ENCODE measurements around the gene GNG7. TPM values are rescaled to one million over a fixed set of nuclear protein-coding genes. Genes with fewer than 3 reads are reported as not detected.
"Not testable (repeated sequence)": the region's sequence is repeated elsewhere in the genome, so short reads cannot be mapped to it uniquely, and the experiment has no call there.

Gene GNG7
- total RNA-seq, 2 experiments from 2014 or later = 1.1 to 1.2 TPM

DNA sequence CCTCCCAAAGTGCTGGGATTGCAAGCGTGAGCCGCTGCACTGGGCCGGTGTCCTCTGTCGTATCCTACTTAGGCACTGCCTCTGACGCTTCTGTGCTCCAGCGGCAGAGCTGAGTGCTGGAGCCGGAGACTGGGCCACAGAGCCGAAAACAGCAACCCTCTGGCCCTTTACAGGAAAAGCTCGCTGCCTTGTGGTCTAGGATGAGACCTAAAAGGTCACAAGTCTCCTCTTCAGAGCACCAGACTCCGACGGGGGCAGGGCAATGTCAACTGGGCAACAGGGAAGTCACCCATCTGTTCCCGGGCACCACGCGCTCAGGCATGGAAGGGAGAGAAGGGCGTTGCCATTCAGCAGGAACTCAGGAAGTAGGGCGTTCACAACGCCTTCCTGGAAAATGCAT is 134.9 kb downstream of the GNG7 start:
- no peaks in the 10 kb centered on the region for H3K36me3 Mint-ChIP-seq (ENCODE audit: low read depth)
- intact Hi-C loops (cut with DNase I, micrococcal nuclease) = no loop called here
- H3K9me3 Mint-ChIP-seq (ENCODE audit: low read depth) = peaks cover 6% of the 10 kb centered on the region
- H3K4me1 Mint-ChIP-seq = peaks cover 9% of the 10 kb centered on the region
- no peak overlapping the region for H3K4me3 Mint-ChIP-seq
- H3K27ac Mint-ChIP-seq = no peak overlapping the region
- H3K27me3 Mint-ChIP-seq = no peaks in the 10 kb centered on the region
- DNase-seq (no peak), ATAC-seq (no peak)
- ChIA-PET POLR2A (no interaction called here), CTCF (interaction anchor here (0.6 kb wide), 2 partner anchors 13 to 282 kb away, joined by 3 read pairs; no protein-coding TSS in a partner anchor)

DNA sequence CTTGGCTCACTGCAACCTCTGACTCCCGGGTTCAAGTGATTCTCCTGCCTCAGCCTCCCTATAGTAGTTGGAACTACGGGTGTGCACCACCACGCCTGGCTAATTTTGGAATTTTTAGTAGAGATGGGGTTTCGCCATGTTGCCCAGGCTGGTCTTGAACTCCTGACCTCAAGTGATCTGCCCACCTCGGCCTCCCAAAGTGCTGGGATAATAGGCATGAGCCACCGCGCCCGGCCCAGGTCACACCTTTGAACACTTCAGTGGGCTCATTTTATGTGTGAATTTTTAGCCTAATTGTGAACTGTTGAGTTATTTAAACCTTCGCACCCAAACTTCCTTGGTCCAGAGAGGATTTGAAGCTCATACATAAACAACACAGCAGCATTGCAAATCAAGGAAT is 138.9 kb downstream of the GNG7 start:
- POLR2A ChIA-PET; H3K9me3 Mint-ChIP-seq (ENCODE audit: low read depth); DNase-seq; H3K27ac Mint-ChIP-seq; CTCF ChIA-PET; H3K4me3 Mint-ChIP-seq; H3K36me3 Mint-ChIP-seq (ENCODE audit: low read depth); ATAC-seq; H3K27me3 Mint-ChIP-seq: not testable (repeated sequence)
- peaks cover 26% of the 10 kb centered on the region for H3K4me1 Mint-ChIP-seq
- intact Hi-C loops (cut with DNase I, micrococcal nuclease) = loop anchor here (2.0 to 5.0 kb wide), 2 partner anchors 35 to 49 kb away; no protein-coding TSS in a partner anchor

DNA sequence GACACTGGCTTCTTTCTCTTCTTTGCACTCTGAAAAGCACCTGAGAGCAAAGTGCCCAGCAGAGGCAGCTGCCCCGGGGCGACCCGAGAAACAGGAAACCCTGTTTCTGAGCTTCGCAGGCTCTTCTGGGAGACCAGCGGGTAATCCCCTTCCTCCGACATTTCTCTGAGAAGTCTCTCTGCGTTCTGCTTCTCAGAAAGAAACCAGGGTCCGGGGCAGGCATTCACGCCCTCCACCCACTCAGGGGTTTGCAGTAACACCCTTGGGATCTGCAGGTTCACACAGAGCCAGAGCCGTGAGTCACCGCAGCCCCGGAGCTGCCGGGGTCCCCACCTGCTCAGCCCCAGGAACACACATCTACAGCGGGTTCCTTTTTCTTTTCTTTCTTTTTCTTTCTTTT is 140.6 kb downstream of the GNG7 start:
- Mint-ChIP-seq H3K4me3 (peak overlapping the region; percentile 69), H3K9me3 (ENCODE audit: low read depth) (no peaks in the 10 kb centered on the region), H3K27ac (peak overlapping the region; percentile 85), H3K36me3 (ENCODE audit: low read depth) (no peaks in the 10 kb centered on the region), H3K4me1 (peaks cover 23% of the 10 kb centered on the region), H3K27me3 (peaks cover 2% of the 10 kb centered on the region)
- intact Hi-C loops (cut with DNase I, micrococcal nuclease) = loop anchor here (1.0 to 5.0 kb wide), 3 partner anchors 9 to 50 kb away; no protein-coding TSS in a partner anchor
- DNase-seq = peak; percentile 88
- CTCF ChIA-PET = interaction anchor here (0.6 to 1.7 kb wide), 7 partner anchors 9 to 1334 kb away, joined by 3 to 7 read pairs (median 4); no protein-coding TSS in a partner anchor
- peak; percentile 92 for ATAC-seq
- POLR2A ChIA-PET = interaction anchor here (0.6 to 1.5 kb wide), 3 partner anchors 9 to 108 kb away, joined by 6 to 13 read pairs (median 11); partner anchors contain the start of gene GADD45B

DNA sequence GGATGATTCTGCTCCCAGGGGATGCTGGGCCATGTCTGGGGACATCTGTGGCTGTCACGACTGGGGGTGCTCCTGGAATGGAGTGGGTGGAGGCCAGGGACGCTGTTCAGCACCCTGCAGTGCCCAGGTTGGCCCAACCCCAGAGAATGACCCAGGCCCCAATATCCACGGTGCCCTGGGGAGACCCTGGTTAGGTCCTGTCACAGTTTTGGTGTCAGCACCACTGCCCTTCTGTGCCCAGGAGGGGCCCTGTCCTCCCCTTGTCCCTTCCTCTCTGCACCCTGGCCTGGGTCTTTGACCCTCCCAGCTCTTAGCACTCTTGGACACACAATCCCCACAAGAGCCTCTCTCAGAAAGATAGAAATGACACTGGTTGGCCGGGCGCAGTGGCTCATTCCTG is 141.3 kb downstream of the GNG7 start:
- intact Hi-C loops (cut with DNase I, micrococcal nuclease) = loop anchor here in 1 of 2 experiments (5.0 kb wide), 1 partner anchor 51 kb away; no protein-coding TSS in a partner anchor
- Mint-ChIP-seq H3K36me3 (ENCODE audit: low read depth) (no peaks in the 10 kb centered on the region), H3K4me1 (peaks cover 24% of the 10 kb centered on the region), H3K27ac (peak overlapping the region; percentile 85), H3K9me3 (ENCODE audit: low read depth) (no peaks in the 10 kb centered on the region), H3K27me3 (peaks cover 3% of the 10 kb centered on the region), H3K4me3 (peak overlapping the region; percentile 69)
- no peak for ATAC-seq
- no peak for DNase-seq
- ChIA-PET CTCF (interaction anchor here (0.6 to 1.7 kb wide), 7 partner anchors 8 to 76 kb away, joined by 3 to 7 read pairs (median 4); no protein-coding TSS in a partner anchor), POLR2A (interaction anchor here (1.3 to 1.5 kb wide), 2 partner anchors 8 to 85 kb away, joined by 11 to 13 read pairs; partner anchors contain the start of gene GADD45B)

DNA sequence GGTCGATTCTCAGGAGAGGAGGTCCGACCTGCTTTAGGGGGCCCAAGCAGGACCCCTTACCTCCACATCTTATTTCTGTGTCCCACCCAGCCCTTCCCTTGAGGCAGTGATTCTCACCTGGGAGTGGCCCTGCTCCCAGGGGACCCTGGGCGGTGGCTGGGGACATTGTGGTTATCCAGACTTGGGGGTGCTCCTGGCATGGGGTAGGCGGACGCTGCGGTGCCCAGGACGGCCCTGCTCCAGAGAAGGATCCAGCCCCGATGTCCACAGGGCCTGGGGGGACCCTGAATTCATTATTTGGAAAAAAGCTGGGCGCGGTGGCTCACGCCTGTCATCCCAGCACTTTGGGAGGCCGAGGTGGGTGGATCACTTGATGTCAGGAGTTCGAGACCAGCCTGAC is 142.1 kb downstream of the GNG7 start:
- CTCF ChIA-PET = no interaction called here
- no peak for DNase-seq
- Mint-ChIP-seq H3K27ac (no peak overlapping the region), H3K4me3 (no peak overlapping the region), H3K4me1 (peaks cover 24% of the 10 kb centered on the region), H3K27me3 (peaks cover 3% of the 10 kb centered on the region), H3K36me3 (ENCODE audit: low read depth) (no peaks in the 10 kb centered on the region), H3K9me3 (ENCODE audit: low read depth) (no peaks in the 10 kb centered on the region)
- POLR2A ChIA-PET = no interaction called here
- intact Hi-C loops (cut with DNase I, micrococcal nuclease) = loop anchor here in 1 of 2 experiments (5.0 kb wide), 1 partner anchor 52 kb away; no protein-coding TSS in a partner anchor
- ATAC-seq = no peak

DNA sequence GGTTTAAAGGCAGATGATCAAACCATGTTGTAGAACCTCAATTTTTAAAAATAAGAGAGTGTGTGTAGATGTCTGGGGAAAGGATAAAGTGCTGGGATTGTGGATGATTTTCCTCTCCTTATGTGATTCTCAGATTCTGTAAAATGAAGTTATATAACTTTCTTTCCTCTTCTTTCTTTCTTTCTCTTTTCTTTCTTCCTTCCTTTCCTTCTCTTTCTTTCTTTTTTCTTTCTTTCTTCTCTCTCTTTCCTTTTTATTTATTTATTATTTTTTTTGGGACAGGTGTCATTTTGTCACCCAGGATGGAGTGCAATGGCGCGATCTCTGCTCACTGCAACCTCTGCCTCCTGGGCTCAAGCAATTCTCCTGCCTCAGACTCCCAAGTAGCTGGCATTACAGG is 144.0 kb downstream of the GNG7 start:
- H3K4me3 Mint-ChIP-seq = no peak overlapping the region
- ATAC-seq = no peak
- no peaks in the 10 kb centered on the region for H3K9me3 Mint-ChIP-seq (ENCODE audit: low read depth)
- ChIA-PET POLR2A (no interaction called here), CTCF (interaction anchor here (0.7 kb wide), 1 partner anchor 87 kb away, joined by 3 read pairs; no protein-coding TSS in a partner anchor)
- H3K27me3 Mint-ChIP-seq = peaks cover 3% of the 10 kb centered on the region
- no peaks in the 10 kb centered on the region for H3K36me3 Mint-ChIP-seq (ENCODE audit: low read depth)
- no peak for DNase-seq
- intact Hi-C loops (cut with DNase I, micrococcal nuclease) = no loop called here
- H3K4me1 Mint-ChIP-seq = peaks cover 24% of the 10 kb centered on the region
- no peak overlapping the region for H3K27ac Mint-ChIP-seq

DNA sequence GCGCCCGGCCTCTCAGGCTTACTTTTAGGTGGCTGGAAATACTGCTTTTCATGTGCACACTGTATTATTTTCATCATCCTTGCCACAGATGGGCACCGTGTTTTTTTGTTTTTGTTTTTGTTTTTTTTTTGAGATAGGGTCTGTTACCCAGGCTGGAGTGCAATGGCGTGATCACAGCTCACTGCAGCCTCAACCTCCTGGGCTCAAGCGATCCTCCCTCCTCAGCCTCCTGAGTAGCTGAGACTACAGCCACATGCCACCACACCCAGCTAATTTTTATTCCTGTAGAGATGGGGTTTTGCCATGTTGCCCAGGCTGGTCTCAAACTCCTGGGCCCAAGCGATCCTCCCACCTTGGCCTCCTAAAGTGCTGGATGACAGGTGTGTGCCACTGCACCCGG is 144.4 kb downstream of the GNG7 start:
- intact Hi-C loops (cut with DNase I, micrococcal nuclease) = not testable (repeated sequence)

DNA sequence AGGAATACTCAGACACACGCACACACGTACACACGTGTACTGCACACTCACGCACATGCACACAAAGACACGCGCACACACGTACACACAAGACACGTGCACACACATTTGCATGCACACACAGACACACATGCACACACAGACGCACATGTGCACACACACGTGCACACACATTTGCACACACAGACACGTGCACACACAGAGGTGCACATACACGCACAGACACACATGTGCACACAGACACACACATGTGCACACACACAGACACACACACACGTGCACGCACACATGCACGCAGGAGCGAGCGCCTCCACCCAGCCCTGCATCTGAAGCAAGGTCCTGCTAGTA is 145.4 kb downstream of the GNG7 start:
- no peak for DNase-seq
- CTCF ChIA-PET = no interaction called here
- H3K27me3 Mint-ChIP-seq = peaks cover 3% of the 10 kb centered on the region
- H3K4me1 Mint-ChIP-seq = peaks cover 21% of the 10 kb centered on the region
- H3K9me3 Mint-ChIP-seq (ENCODE audit: low read depth) = no peaks in the 10 kb centered on the region
- no peak for ATAC-seq
- POLR2A ChIA-PET = no interaction called here
- intact Hi-C loops (cut with DNase I, micrococcal nuclease) = no loop called here
- no peak overlapping the region for H3K4me3 Mint-ChIP-seq
- no peaks in the 10 kb centered on the region for H3K36me3 Mint-ChIP-seq (ENCODE audit: low read depth)
- no peak overlapping the region for H3K27ac Mint-ChIP-seq

More for the DNA sequence above, 144.4 kb downstream of the GNG7 start:
- H3K9me3 Mint-ChIP-seq (ENCODE audit: low read depth); DNase-seq; H3K27ac Mint-ChIP-seq; ATAC-seq; H3K4me3 Mint-ChIP-seq; POLR2A ChIA-PET; H3K36me3 Mint-ChIP-seq (ENCODE audit: low read depth); H3K27me3 Mint-ChIP-seq: not testable (repeated sequence)
- CTCF ChIA-PET = interaction anchor here (0.7 kb wide), 1 partner anchor 86 kb away, joined by 3 read pairs; no protein-coding TSS in a partner anchor
- peaks cover 23% of the 10 kb centered on the region for H3K4me1 Mint-ChIP-seq

DNA sequence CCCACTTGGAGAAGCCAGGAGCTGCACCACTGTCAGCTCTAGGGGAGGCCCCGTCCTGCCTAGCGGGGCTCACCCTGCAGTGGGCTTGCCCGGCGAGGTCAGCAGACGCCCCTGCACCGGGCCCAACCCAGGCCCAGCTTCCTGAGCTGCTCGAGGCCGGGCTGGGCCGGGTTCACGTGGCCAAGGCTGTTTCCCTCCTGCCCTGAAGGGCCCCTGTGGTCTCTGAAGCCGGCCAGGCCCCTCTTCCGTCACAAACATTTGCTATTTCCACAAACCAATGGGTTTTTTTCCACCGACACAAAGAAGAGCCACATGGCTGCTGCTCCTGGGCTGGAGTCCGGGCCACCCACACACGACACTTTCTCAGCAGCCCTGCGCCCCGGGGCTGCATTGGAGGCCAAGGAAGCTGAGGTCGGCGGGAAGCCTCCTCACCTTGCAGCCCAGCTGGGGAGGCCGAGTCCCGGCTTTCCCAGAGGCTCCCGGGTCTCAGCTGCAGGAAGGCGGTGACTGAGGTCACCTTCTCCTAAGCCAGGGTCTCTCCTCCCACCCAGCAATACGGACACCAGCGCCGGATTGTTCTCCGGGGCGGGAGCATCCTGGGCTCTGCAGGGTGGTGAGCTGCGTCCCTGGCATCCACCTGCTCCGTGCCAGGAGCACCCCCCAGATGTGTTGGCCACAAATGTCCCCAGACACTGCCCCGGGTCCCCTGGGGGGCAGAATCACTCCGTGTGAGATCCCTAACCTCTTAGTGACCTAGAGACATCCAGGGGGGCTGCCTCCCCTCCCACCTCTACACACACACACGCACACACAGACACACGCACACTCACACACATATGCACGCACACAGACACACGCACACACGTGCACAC is 146.0 kb downstream of the GNG7 start:
- Mint-ChIP-seq H3K36me3 (ENCODE audit: low read depth) (no peaks in the 10 kb centered on the region), H3K27me3 (peaks cover 3% of the 10 kb centered on the region), H3K4me3 (no peak overlapping the region), H3K4me1 (peaks cover 19% of the 10 kb centered on the region), H3K27ac (no peak overlapping the region), H3K9me3 (ENCODE audit: low read depth) (no peaks in the 10 kb centered on the region)
- DNase-seq = no peak
- ATAC-seq = no peak
- CTCF ChIA-PET = no interaction called here
- intact Hi-C loops (cut with DNase I, micrococcal nuclease) = no loop called here
- POLR2A ChIA-PET = interaction anchor here (1.2 kb wide), 1 partner anchor 31 kb away, joined by 3 read pairs; no protein-coding TSS in a partner anchor

DNA sequence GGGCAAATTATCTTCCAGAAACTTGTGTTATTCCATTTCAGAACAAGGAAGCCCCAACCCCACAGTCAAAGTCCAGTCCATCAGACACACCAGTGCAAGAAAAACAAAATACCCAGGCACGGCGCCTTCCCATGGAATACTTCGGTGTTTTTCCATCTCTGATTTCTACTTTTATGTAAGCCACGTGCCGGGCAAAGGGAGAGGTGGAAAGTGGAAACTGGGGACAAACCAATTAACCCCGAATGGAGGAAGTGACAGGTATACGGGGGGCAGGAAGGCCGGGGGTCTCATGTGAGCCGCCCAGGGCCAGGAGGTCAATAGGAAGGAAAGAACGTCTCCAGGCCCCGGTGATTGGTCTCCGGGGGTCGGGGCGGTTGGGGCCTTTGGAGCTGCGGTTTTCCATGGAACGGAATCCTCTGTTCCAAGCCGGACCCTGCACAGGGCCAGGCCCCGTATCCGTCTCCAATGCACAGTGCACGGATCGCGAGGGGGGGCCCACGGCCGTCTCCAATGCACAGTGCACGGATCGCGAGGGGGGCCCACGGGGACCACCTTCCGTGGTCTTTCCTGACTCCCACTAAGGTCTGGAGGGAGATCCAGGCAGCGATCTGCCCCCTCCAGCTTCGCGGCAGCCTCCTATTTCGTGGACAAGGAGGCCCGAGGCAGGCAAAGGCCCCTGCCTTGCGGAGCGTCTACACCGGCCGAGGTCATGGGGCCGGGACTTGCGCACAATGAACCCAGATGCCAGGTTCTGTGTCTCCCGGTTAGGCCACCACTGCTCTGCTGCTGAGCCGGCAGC is 146.9 kb downstream of the GNG7 start:
- no peak for DNase-seq
- H3K9me3 Mint-ChIP-seq (ENCODE audit: low read depth) = no peaks in the 10 kb centered on the region
- H3K4me1 Mint-ChIP-seq = peaks cover 13% of the 10 kb centered on the region
- peaks cover 3% of the 10 kb centered on the region for H3K27me3 Mint-ChIP-seq
- no peaks in the 10 kb centered on the region for H3K36me3 Mint-ChIP-seq (ENCODE audit: low read depth)
- ATAC-seq = no peak
- POLR2A ChIA-PET = interaction anchor here (1.2 kb wide), 1 partner anchor 32 kb away, joined by 3 read pairs; no protein-coding TSS in a partner anchor
- intact Hi-C loops (cut with DNase I, micrococcal nuclease) = no loop called here
- CTCF ChIA-PET = interaction anchor here (3.1 kb wide), 1 partner anchor 65 kb away, joined by 12 read pairs; no protein-coding TSS in a partner anchor
- H3K27ac Mint-ChIP-seq = no peak overlapping the region
- H3K4me3 Mint-ChIP-seq = no peak overlapping the region

DNA sequence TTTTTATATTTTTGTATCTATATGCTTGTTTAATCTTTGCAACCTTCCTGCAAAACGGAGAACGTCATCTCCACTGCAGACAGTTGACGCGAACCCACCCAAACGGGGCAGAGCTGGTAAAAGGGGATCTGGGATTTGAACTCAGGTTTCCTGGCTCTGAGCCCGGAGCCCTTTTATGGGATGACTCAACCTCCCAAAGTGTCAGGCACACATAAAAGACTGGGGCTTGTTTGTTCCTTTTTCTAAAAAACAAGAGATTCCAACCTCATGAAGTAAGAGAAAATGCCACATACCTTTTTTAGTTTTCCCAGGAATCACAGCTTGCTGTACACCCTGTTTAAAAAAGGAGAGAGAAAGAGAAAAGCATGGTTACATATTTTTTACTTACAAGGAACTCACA is 147.6 kb downstream of the GNG7 start:
- ChIA-PET CTCF (interaction anchor here (3.1 kb wide), 1 partner anchor 66 kb away, joined by 12 read pairs; no protein-coding TSS in a partner anchor), POLR2A (no interaction called here)
- ATAC-seq (no peak), DNase-seq (no peak)
- H3K27ac Mint-ChIP-seq = no peak overlapping the region
- peaks cover 13% of the 10 kb centered on the region for H3K4me1 Mint-ChIP-seq
- intact Hi-C loops (cut with DNase I, micrococcal nuclease) = loop anchor here in 1 of 2 experiments (5.0 kb wide), 2 partner anchors 52 to 67 kb away; no protein-coding TSS in a partner anchor
- H3K9me3 Mint-ChIP-seq (ENCODE audit: low read depth) = no peaks in the 10 kb centered on the region
- H3K4me3 Mint-ChIP-seq = no peak overlapping the region
- H3K36me3 Mint-ChIP-seq (ENCODE audit: low read depth) = no peaks in the 10 kb centered on the region
- H3K27me3 Mint-ChIP-seq = peaks cover 3% of the 10 kb centered on the region
